Neural progenitor cell (in vitro differentiated cells): ENCODE data around the gene APEH.

Experiments
- CTCF ChIP-seq: fragments of 200-600 bp; sonication (generic); IDR thresholded peaks from 2 replicates; pipeline ENCODE4 v1.5.1; 2017; ENCODE audit warnings: antibody characterized with exemption, mild to moderate bottlenecking
- EZH2 ChIP-seq: fragments of 200-600 bp; sonication (generic); IDR thresholded peaks from 2 replicates; pipeline ENCODE4 v1.6.1; 2017; ENCODE audit warnings: antibody characterized with exemption, mild to moderate bottlenecking, moderate library complexity
- EZH2phosphoT487 ChIP-seq: fragments of 200-600 bp; sonication (generic); IDR thresholded peaks from 2 replicates; pipeline ENCODE4 v1.6.1; 2017; ENCODE audit warnings: antibody characterized with exemption

- TF ChIP-seq EZH2 (no peak), CTCF (no peak), EZH2phosphoT487 (no peak)
Measured at GRCh38 chr3:49663831-49664230, 10.3 kb upstream of the APEH start.
